ENCODE results near the gene SLC5A11.

The SLC5A11 gene

GRCh38 chr16:24953721-24954120 is 108.0 kb downstream of the SLC5A11 start:
- DNase-seq (ENCODE audit: low read depth), result no peak
- H3K4me3 ChIP-seq (ENCODE audit: control insufficient read depth, low read depth, low read length), result no peak overlapping the region
- no peak for TF ChIP-seq CTCF (conservative IDR thresholded peaks at IDR 0.05; ENCODE audit: control insufficient read depth, insufficient read depth, low read depth, low read length)

- no peak for TF ChIP-seq CTCF (conservative IDR thresholded peaks at IDR 0.05; ENCODE audit: control insufficient read depth, insufficient read depth, low read depth, low read length)
- no peak overlapping the region for H3K4me3 ChIP-seq (ENCODE audit: control insufficient read depth, low read depth, low read length)
- no peak for DNase-seq (ENCODE audit: low read depth)
Observed at GRCh38 chr16:24954137-24954536, 108.4 kb downstream of the SLC5A11 start.

- no peak overlapping the region for H3K4me3 ChIP-seq (ENCODE audit: control insufficient read depth, low read depth, low read length)
- no peak for TF ChIP-seq CTCF (conservative IDR thresholded peaks at IDR 0.05; ENCODE audit: control insufficient read depth, insufficient read depth, low read depth, low read length)
Observed at GRCh38 chr16:24955975-24956731, 110.4 kb downstream of the SLC5A11 start.

GRCh38 chr16:24957887-24958286 is 112.1 kb downstream of the SLC5A11 start:
- TF ChIP-seq CTCF (conservative IDR thresholded peaks at IDR 0.05; ENCODE audit: control insufficient read depth, insufficient read depth, low read depth, low read length), result no peak
- no peak overlapping the region for H3K4me3 ChIP-seq (ENCODE audit: control insufficient read depth, low read depth, low read length)
- DNase-seq (ENCODE audit: low read depth), result no peak

More at GRCh38 chr16:24955975-24956731, 110.4 kb downstream of the SLC5A11 start:
- no peak for DNase-seq (ENCODE audit: low read depth)
